WTC11 (cell line): ENCODE results near the gene SYCE3. TPM values are rescaled to one million over a fixed set of nuclear protein-coding genes. Genes with fewer than 3 reads are reported as not detected.

Source experiments
- ATAC-seq: fragments of 200-7000 bp; cut with Tn5 transposase; 2 replicates; pipeline ENCODE4 v1.10.0; 2021; ENCODE audit warnings: mild to moderate bottlenecking, moderate library complexity
- CTCF ChIA-PET: fragments of 300-600 bp; sonication (Branson Sonifier 250); formaldehyde crosslinking; loops from one replicate; lab custom pipeline; 2021; ENCODE audit warnings: antibody characterized with exemption; lab: Charles Lee
- POLR2A ChIA-PET: fragments of 350-600 bp; sonication (Branson Sonifier 250); formaldehyde crosslinking; loops from one replicate; lab custom pipeline; 2021; ENCODE audit warnings: antibody characterized with exemption; lab: Charles Lee
- DNase-seq: peaks from one replicate; pipeline ENCODE4 v3.0.0; 2021; ENCODE audit warnings: low spot score
- H3K27ac Mint-ChIP-seq: 2 replicates; pipeline ENCODE4 v1.8.0; 2021; ENCODE audit warnings: mixed read lengths
- H3K27me3 Mint-ChIP-seq: 2 replicates; pipeline ENCODE4 v1.8.0; 2021; ENCODE audit warnings: low read depth, mild to moderate bottlenecking, moderate library complexity, mixed read lengths
- H3K36me3 Mint-ChIP-seq: 2 replicates; pipeline ENCODE4 v1.8.0; 2021; ENCODE audit warnings: mixed read lengths
- H3K4me1 Mint-ChIP-seq: 2 replicates; pipeline ENCODE4 v1.8.0; 2022; ENCODE audit warnings: mixed read lengths
- H3K4me3 Mint-ChIP-seq: 2 replicates; pipeline ENCODE4 v1.8.0; 2021; ENCODE audit warnings: mild to moderate bottlenecking, moderate library complexity, mixed read lengths
- H3K9me3 Mint-ChIP-seq: 2 replicates; pipeline ENCODE4 v1.8.0; 2021; ENCODE audit warnings: mixed read lengths
- ATF2 ChIP-seq: sonication (generic); formaldehyde crosslinking; IDR thresholded peaks from 2 replicates; pipeline ENCODE4 v1.8.1; 2022; ENCODE audit warnings: low read depth, missing genetic modification reagents, borderline replicate concordance
- ATF3 ChIP-seq: sonication (generic); formaldehyde crosslinking; conservative IDR thresholded peaks from 2 replicates; pipeline ENCODE4 v1.8.1; 2022; ENCODE audit warnings: mild to moderate bottlenecking, missing genetic modification reagents
- FOXP1 ChIP-seq: sonication (generic); formaldehyde crosslinking; IDR thresholded peaks from 2 replicates; pipeline ENCODE4 v1.8.0; 2022; ENCODE audit warnings: missing genetic modification reagents, mild to moderate bottlenecking, moderate library complexity, borderline replicate concordance
- JUN ChIP-seq: sonication (generic); formaldehyde crosslinking; IDR thresholded peaks from 2 replicates; pipeline ENCODE4 v1.8.0; 2023; ENCODE audit warnings: mild to moderate bottlenecking, missing genetic modification reagents
- TEAD1 ChIP-seq: sonication (generic); formaldehyde crosslinking; IDR thresholded peaks from 2 replicates; pipeline ENCODE4 v1.8.0; 2022; ENCODE audit warnings: mild to moderate bottlenecking, missing genetic modification reagents
- ZBTB21 ChIP-seq: sonication (generic); formaldehyde crosslinking; IDR thresholded peaks from 2 replicates; pipeline ENCODE4 v1.8.1; 2023; ENCODE audit warnings: mild to moderate bottlenecking, missing genetic modification reagents, borderline replicate concordance
- ZNF232 ChIP-seq: sonication (generic); formaldehyde crosslinking; IDR thresholded peaks from 2 replicates; pipeline ENCODE4 v1.8.0; 2022; ENCODE audit warnings: mild to moderate bottlenecking, missing genetic modification reagents
- ZNF423 ChIP-seq: fragments of 250-450 bp; sonication (Bioruptor Pico); IDR thresholded peaks from 2 replicates; pipeline ENCODE4 v2.1.2; 2022; ENCODE audit warnings: mild to moderate bottlenecking, moderate library complexity
- ZNF532 ChIP-seq: fragments of 250-450 bp; sonication (Bioruptor Pico); IDR thresholded peaks from 2 replicates; pipeline ENCODE4 v1.9.0; 2021; ENCODE audit warnings: mild to moderate bottlenecking, borderline replicate concordance
- total RNA-seq: library from RNA; stranded (reverse); gene quantifications from 3 replicates; pipeline ENCODE4 v1.2.3, GENCODE V29; 2021
- TF ChIP-seq, protein P1 (sequence below): sonication (generic); formaldehyde crosslinking; IDR thresholded peaks from 2 replicates; pipeline ENCODE4 v1.8.1; 2023; ENCODE audit warnings: mild to moderate bottlenecking, moderate library complexity, missing genetic modification reagents
- TF ChIP-seq, protein P2 (sequence below): sonication (generic); formaldehyde crosslinking; IDR thresholded peaks from 2 replicates; pipeline ENCODE4 v1.8.1; 2022; ENCODE audit warnings: low read depth, mild to moderate bottlenecking, moderate library complexity, missing genetic modification reagents, borderline replicate concordance
- TF ChIP-seq, protein P3 (sequence below): sonication (generic); formaldehyde crosslinking; IDR thresholded peaks from 2 replicates; pipeline ENCODE4 v1.8.0; 2022; ENCODE audit warnings: mild to moderate bottlenecking, missing genetic modification reagents
- TF ChIP-seq, protein P4 (sequence below): fragments of 250-450 bp; sonication (Bioruptor Pico); IDR thresholded peaks from 2 replicates; pipeline ENCODE4 v2.1.2; 2022; ENCODE audit warnings: mild to moderate bottlenecking, moderate library complexity
- TF ChIP-seq, protein P5 (sequence below): fragments of 250-450 bp; sonication (Bioruptor Pico); IDR thresholded peaks from 2 replicates; pipeline ENCODE4 v1.9.0; 2021; ENCODE audit warnings: mild to moderate bottlenecking

SYCE3 gene
- total RNA-seq, 1 experiment from 2014 or later = 0.46 TPM

DNA sequence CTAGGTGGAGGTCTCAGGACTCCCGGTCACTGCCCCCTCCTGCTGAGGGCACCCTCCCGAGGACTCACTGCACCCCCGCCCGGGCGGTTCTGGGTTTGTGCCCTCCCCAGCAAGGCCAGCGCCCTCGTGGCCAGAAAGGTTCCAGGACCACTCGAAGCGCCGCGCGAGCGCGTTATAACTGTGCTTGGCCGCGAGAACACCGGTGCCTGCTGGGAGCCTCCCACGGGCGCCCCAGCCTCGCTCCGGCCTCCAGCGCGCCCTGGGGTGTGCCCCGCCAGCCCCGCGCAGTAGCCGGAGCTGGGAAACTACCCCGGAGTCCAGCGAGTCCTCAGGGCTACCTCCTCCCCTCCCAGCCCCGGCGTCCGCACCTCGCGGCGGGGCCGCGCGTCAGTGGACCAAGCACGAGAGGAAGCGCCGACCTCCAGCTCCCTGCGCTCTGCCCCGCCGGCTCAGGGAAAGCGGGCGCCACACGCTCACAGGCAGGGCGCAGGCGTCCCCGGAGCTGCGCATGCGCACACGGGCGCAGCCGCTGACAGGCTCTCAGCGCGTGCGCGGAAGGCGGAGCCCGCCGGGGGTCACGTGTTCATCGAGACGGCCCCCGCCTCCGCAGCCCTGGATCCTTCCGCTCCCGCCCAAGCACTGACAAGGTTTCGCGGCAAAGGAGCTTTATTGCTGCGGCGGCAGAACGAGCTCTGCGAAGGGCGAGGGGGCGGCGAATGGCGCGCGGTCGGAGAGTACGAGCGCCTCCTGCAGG, 37.4 kb downstream of the SYCE3 start, which contains the start of gene SCO2 (continued):
- TF ChIP-seq, protein P1, sequence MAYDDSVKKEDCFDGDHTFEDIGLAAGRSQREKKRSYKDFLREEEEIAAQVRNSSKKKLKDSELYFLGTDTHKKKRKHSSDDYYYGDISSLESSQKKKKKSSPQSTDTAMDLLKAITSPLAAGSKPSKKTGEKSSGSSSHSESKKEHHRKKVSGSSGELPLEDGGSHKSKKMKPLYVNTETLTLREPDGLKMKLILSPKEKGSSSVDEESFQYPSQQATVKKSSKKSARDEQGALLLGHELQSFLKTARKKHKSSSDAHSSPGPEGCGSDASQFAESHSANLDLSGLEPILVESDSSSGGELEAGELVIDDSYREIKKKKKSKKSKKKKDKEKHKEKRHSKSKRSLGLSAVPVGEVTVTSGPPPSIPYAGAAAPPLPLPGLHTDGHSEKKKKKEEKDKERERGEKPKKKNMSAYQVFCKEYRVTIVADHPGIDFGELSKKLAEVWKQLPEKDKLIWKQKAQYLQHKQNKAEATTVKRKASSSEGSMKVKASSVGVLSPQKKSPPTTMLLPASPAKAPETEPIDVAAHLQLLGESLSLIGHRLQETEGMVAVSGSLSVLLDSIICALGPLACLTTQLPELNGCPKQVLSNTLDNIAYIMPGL (CRISPR knock-in tag) = peak; percentile 84; the same call in 1 of the 2 replicates
- TF ChIP-seq, protein P2, sequence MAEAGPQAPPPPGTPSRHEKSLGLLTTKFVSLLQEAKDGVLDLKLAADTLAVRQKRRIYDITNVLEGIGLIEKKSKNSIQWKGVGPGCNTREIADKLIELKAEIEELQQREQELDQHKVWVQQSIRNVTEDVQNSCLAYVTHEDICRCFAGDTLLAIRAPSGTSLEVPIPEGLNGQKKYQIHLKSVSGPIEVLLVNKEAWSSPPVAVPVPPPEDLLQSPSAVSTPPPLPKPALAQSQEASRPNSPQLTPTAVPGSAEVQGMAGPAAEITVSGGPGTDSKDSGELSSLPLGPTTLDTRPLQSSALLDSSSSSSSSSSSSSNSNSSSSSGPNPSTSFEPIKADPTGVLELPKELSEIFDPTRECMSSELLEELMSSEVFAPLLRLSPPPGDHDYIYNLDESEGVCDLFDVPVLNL = peak; percentile 77; the same call in 1 of the 2 replicates
- TF ChIP-seq ZNF423 (CRISPR knock-in tag) (peak; percentile 63; the same call in 1 of the 2 replicates), JUN (peak; percentile 25; the same call in 1 of the 2 replicates), ATF3 (0 out of 2 replicates have a peak, but pooled peaks have one; percentile 2), ZBTB21 (CRISPR knock-in tag) (no peak)
- TF ChIP-seq, all 79 proteins: peak for 31

DNA sequence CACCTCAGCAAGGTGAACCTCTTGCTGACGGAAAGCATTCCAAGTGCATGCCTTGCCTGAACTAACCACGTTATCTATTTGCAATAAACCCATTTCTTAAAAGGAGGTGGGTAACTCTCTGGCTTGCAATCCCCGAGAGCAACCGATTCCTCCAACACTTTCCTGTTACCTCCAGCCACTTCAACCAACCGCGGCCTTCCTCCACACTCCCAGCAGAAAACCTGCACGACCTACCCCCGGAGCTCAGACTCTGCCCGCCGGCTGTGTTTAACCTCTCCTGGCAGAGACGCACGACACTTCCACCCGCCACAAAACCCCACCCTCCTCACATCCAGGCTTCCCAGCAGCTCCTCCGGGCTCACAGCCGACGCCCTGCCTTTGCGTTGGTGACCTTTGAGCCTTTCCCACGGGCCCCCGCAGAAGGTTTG, 38.0 kb downstream of the SYCE3 start:
- Mint-ChIP-seq H3K4me1 (peaks cover 13% of the 10 kb centered on the region), H3K4me3 (peak overlapping the region; percentile 82), H3K9me3 (no peaks in the 10 kb centered on the region), H3K27ac (peak overlapping the region; percentile 84; the same call in 1 of the 2 replicates), H3K27me3 (peaks cover 32% of the 10 kb centered on the region), H3K36me3 (peaks cover 3% of the 10 kb centered on the region)
- ChIA-PET POLR2A (interaction anchor here (1.3 to 2.3 kb wide), 3 partner anchors 14 to 38 kb away, joined by 3 to 13 read pairs (median 4); partner anchors contain the start of genes LMF2, NCAPH2 and SYCE3), CTCF (interaction anchor here (0.8 to 4.3 kb wide), 20 partner anchors 7 to 250 kb away, joined by 3 to 60 read pairs (median 6); partner anchors contain the start of genes ARSA, LMF2, NCAPH2 and SYCE3)
- ATAC-seq (no peak), DNase-seq (no peak)
- TF ChIP-seq, protein P3, sequence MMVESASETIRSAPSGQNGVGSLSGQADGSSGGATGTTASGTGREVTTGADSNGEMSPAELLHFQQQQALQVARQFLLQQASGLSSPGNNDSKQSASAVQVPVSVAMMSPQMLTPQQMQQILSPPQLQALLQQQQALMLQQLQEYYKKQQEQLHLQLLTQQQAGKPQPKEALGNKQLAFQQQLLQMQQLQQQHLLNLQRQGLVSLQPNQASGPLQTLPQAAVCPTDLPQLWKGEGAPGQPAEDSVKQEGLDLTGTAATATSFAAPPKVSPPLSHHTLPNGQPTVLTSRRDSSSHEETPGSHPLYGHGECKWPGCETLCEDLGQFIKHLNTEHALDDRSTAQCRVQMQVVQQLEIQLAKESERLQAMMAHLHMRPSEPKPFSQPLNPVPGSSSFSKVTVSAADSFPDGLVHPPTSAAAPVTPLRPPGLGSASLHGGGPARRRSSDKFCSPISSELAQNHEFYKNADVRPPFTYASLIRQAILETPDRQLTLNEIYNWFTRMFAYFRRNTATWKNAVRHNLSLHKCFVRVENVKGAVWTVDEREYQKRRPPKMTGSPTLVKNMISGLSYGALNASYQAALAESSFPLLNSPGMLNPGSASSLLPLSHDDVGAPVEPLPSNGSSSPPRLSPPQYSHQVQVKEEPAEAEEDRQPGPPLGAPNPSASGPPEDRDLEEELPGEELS = no peak
- TF ChIP-seq TEAD1 (no peak), ZBTB21 (CRISPR knock-in tag) (no peak), FOXP1 (CRISPR knock-in tag) (0 out of 2 replicates have a peak, but pooled peaks have one; percentile 4)

DNA sequence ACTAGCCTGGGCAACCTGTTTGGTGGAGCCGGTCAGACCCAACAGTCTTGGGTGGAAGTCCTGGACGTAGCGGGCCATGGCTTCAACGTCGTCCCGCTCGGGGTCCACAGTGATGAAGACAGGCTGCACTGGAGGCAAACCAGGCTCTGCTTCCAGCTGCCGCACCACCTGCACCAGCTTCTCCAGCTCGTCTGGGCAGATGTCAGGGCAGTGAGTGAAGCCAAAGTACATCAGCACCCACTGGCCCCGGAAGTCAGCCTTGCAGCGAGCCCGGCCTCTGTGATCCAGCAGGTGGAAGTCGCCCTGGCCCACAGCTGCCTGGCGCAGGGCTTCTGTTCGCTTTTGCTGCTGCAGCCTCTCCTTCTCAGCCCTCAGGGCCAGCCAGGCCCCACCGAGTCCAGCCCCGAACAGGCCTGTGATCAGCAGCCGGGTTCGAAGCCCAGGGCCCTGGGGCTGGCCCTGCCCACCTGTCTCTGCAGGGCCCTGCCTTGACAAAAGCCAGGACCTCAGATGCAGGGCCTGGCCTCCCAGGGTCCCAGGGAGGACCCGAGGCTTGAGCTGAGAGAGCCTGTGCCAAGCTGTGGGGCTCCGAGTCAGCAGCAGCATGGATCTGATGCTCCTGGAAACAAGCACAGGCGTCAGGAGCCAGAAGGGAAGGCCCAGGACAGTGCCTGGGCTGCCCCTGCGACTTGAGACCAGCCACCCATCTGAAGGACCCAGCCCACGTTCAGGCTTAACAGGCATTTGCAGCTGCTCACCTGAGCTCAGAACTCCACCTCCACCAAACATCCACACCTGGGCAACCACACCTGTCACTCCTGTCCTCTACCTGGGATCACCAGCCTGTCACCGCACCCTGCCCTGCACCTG, 38.7 kb downstream of the SYCE3 start:
- H3K36me3 Mint-ChIP-seq = peaks cover 7% of the 10 kb centered on the region
- H3K27ac Mint-ChIP-seq = peak overlapping the region; percentile 84; the same call in 1 of the 2 replicates
- H3K27me3 Mint-ChIP-seq = peaks cover 25% of the 10 kb centered on the region
- no peak for DNase-seq
- ChIA-PET CTCF (interaction anchor here (1.8 to 4.3 kb wide), 9 partner anchors 12 to 175 kb away, joined by 7 to 60 read pairs (median 15); partner anchors contain the start of genes ARSA, LMF2, NCAPH2 and SYCE3), POLR2A (interaction anchor here (1.3 to 2.3 kb wide), 2 partner anchors 14 to 16 kb away, joined by 4 to 13 read pairs; partner anchors contain the start of genes LMF2 and NCAPH2)
- ATAC-seq = no peak
- H3K4me3 Mint-ChIP-seq = peak overlapping the region; percentile 82
- peaks cover 13% of the 10 kb centered on the region for H3K4me1 Mint-ChIP-seq
- no peaks in the 10 kb centered on the region for H3K9me3 Mint-ChIP-seq
- TF ChIP-seq ZNF232 (CRISPR knock-in tag) = no peak
- no peak for TF ChIP-seq ATF2
- TF ChIP-seq ZNF532 (CRISPR knock-in tag) = no peak
- TF ChIP-seq, protein P4, sequence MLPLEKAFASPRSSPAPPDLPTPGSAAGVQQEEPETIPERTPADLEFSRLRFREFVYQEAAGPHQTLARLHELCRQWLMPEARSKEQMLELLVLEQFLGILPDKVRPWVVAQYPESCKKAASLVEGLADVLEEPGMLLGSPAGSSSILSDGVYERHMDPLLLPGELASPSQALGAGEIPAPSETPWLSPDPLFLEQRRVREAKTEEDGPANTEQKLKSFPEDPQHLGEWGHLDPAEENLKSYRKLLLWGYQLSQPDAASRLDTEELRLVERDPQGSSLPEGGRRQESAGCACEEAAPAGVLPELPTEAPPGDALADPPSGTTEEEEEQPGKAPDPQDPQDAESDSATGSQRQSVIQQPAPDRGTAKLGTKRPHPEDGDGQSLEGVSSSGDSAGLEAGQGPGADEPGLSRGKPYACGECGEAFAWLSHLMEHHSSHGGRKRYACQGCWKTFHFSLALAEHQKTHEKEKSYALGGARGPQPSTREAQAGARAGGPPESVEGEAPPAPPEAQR (CRISPR knock-in tag) = no peak
- TF ChIP-seq, protein P5, sequence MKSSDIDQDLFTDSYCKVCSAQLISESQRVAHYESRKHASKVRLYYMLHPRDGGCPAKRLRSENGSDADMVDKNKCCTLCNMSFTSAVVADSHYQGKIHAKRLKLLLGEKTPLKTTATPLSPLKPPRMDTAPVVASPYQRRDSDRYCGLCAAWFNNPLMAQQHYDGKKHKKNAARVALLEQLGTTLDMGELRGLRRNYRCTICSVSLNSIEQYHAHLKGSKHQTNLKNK = no peak
